Adrenal gland (tissue), 5 donors: Measurements from ENCODE around the gene TADA3.

Experiments used
- CTCF ChIP-seq, 6 experiments: fragments of 450-650 bp in 4 of 6; fragments of 200-600 bp in 2 of 6; sonication (generic) in 1 of 6; IDR thresholded peaks; 1 replicate in 5 of 6; 2 replicates in 1 of 6; pipeline versions ENCODE4 v1.5.1 to v1.8.0; 2016 to 2021; ENCODE audit warnings: antibody characterized with exemption in 6 of 6, mild to moderate bottlenecking in 2 of 6, moderate library complexity in 1 of 6
- POLR2A ChIP-seq, 2 donors: fragments of 450-650 bp; IDR thresholded peaks; one replicate each; pipeline ENCODE4 v1.6.1; 2017; ENCODE audit warnings: antibody characterized with exemption in 2 of 2, mild to moderate bottlenecking in 2 of 2, moderate library complexity in 1 of 2
- donor health status: DM: no; HTN: no; CAD: no.

DNA sequence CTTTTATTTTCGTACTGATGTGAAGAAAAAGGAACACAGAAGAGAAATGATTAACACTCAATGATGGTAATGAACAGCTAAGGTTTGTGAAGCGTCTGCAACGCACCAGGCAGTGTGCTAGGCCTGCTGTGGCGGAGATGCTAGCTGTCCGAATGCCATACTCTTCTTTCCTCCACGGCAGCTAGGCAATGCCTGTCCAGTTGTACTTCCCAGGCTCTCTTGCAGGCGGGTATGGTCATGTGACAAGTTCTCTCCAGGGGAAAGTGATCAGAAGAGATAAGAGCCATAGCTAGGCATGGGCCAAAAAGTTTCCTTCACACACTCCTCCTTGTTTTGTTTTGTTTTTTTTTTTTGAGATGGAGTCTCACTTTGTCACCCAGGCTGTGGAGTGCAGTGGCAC lies 6.7 kb downstream of the TADA3 start:
- TF ChIP-seq CTCF (IDR thresholded peaks at IDR 0.05) (no peak), POLR2A (IDR thresholded peaks at IDR 0.05) (peak in 1 of 2 donors; percentile 49)
